Hindlimb muscle (tissue), 1 donor: ENCODE measurements around the gene PDE9A. TPM values are rescaled to one million over a fixed set of nuclear protein-coding genes. Genes with fewer than 3 reads are reported as not detected.
"Not testable (repeated sequence)": the region's sequence is repeated elsewhere in the genome, so short reads cannot be mapped to it uniquely, and the experiment has no call there.

Experiments
- DNase-seq: peaks from one replicate; pipeline ENCODE4 v3.0.0-alpha.2; 2013
- polyA plus RNA-seq: library from polyadenylated mRNA; unstranded; fragments of 120-200 nt; gene quantifications from one replicate; pipeline ENCODE4 v1.2.1, GENCODE V29; 2013; ENCODE audit not compliant: insufficient read length

Gene PDE9A
- polyA plus RNA-seq, 1 donor, result 7.5 TPM

GRCh38 chr21:42624936-42625335, 28.5 kb upstream of the PDE9A start:
- no peak for DNase-seq

GRCh38 chr21:42626171-42626570, 27.2 kb upstream of the PDE9A start:
- DNase-seq, result no peak

DNA sequence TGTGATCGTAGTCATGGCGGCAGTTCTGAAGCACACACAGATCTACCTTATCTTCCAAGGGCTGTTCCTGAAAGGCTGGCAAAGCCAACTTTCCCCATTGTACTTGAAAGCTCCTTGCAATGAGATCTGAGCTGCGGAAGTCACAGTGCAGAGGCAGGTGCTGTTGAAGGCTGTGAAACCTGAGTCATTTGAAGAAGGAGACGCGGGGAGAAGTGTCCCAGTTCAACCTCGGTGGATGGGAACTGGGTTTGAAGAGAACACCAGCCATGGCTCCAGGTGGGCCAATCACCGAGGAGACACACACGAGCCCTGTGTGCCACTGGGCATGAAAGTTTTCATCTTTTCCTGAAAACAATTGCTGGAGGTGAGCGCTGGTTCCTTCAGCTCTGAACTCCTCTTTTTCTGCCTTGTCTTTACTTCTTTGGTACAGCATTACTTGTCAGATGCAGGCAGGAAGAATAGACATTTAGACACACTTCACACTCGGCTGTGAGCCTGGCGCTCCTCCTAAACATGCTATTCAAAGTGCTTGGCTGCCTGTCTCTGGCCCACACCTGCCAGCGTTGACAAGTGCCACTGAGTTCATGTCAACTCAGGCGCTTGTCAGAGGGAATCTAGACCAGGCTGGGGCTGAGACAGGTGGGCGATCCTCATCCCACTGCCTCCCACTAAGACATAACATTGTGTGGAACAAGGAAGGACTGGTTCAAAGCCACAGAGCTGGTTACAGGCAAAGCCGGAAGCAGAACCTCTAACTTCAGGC, 25.7 kb upstream of the PDE9A start:
- DNase-seq, result no peak

- DNase-seq, result not testable (repeated sequence)
Measured at GRCh38 chr21:42628466-42629061, 24.9 kb upstream of the PDE9A start.

DNA sequence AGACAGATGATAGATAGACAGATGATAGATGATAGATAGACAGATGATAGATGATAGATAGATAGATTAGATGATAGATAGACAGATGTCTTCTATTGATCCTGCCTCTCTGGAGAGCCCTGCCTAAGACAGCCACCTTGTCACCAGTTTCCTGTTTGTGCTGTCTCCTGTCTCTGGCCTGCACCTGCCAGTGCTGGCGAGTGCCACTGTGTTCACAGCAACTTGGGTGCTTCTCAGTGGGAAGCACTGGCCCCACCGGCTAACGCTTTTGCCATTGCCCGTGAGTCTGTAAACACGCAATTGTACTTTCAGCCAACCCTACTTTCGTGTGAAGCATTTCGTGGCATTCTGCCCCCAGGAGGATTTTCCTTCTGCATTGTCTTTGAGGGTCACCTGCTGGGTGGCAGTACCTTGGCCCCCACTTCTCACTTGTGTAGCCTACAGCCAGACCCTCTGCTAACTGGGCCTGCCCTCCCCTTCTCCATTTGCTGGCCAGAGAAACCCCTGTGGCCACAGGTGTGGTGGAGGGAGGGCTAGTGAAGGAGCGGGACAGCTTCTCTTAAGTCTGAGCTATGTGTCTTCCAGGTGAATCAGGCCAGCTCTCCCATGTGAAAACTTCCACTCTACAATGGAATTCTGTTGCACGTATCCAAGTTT, 23.4 kb upstream of the PDE9A start:
- no peak for DNase-seq

GRCh38 chr21:42630626-42631025, 22.8 kb upstream of the PDE9A start:
- DNase-seq, result no peak

GRCh38 chr21:42631142-42631541, 22.3 kb upstream of the PDE9A start:
- DNase-seq, result no peak

DNA sequence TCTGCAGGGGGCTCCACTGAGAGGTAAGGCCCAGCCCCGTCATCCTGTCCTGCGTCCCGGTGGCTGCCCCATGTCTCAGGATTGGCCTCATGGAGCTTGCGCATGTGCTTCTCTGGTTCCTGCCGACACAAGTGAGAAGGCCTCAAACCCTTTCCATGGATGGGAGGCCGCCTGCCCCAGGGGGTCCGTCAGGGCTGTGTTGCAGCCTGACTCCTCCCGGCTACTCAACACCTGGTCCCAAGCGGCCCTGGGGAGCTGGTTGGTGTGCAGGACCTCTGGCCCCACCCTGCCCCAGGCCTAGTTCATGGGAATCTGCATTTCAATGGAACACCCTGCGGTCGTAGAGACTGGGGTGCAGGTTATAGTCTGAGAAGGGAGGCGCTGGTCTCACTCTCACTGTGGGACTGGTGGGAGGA, 21.1 kb upstream of the PDE9A start:
- no peak for DNase-seq

GRCh38 chr21:42632771-42633690, 20.4 kb upstream of the PDE9A start:
- DNase-seq, result no peak

DNA sequence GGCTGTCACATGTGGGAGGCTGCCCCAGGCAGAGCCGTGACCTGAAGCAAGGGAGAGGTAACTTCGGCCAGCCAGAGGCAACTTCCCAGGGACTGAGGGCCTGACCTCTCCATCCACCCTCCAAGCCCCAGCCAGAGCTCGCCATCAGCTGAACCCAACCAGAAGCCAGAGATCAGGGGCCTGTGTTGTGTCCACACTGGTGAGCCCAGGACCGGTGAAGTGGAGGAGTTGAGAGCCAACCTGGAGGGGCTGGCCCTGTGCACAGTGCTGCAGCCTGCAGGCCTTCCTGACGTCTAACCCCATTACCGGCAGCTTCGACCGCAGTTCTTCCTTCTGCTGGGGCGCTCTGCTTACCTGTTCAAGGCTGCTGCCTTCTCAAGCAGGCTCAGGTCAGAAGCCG, 19.6 kb upstream of the PDE9A start:
- DNase-seq, result no peak

- no peak for DNase-seq
Measured at GRCh38 chr21:42635848-42636519, 17.4 kb upstream of the PDE9A start.

DNA sequence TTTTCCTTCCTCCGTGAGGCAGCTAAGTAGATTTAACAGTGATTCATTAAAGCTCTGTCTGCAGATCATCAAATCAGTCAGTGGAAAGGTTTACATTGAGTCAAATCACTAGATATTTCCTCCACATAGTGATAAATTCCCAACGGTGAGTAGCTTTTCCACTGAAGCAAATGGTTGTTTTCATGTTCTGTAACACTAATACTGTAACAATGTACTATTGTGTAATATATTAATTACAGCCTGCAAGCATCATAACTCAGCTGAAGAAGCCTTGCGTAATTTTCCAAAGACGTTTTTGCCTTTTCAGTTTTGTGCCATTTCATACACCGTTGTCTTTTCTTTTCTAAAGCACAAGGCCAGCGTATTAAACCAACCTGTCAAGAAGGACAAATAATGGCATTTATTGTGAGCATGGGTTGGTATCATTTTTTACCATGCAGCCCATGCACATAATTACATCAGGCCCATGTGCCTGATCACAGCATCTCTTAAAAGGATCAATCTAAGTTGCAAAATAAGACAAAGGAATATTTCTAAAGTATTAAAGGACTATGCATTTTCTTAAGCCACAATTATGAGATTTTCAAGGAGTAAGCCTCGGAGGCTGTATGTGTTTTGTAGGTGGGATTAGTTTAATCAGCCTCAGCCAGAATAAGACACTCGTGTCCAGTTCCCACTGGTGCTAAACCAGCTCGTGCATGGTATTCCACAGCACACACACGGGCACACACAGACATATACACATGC, 16.7 kb upstream of the PDE9A start:
- no peak for DNase-seq

DNA sequence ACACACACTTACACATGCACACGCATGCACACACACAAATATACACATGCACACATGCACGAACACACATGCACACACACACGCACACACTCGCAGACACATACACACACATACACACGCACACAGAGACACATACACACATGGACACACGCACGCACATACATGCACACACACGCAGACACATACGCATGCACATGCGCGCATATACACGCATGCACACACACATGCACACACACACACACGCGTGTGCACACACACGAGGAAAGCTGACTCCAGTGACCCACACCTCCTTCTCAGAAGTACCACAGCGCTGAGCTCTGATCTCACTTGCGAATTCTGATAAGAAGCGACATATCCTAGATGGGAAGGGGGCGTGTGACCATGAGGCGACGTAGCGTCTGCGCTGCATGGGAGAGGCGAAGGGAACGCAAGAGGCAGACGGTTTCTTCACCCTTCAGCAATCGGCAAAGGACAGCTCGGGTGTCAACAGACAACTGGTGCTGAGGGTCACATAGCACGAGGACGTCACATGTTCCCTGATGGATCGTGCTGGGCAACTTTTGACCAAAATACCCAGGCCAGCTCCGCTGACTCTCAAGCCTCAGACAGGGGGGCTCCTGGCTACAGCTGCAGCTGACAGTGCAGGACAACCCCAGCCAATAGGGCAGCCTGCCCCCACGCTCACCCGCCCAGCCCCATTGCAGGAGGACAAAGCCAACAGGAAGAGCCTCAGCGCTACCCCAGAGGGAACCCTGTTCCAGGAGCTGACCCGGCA, 16.0 kb upstream of the PDE9A start:
- DNase-seq, result no peak

GRCh38 chr21:42638266-42638863, 15.1 kb upstream of the PDE9A start:
- no peak for DNase-seq

- no peak for DNase-seq
Measured at GRCh38 chr21:42639646-42640152, 13.7 kb upstream of the PDE9A start.

DNA sequence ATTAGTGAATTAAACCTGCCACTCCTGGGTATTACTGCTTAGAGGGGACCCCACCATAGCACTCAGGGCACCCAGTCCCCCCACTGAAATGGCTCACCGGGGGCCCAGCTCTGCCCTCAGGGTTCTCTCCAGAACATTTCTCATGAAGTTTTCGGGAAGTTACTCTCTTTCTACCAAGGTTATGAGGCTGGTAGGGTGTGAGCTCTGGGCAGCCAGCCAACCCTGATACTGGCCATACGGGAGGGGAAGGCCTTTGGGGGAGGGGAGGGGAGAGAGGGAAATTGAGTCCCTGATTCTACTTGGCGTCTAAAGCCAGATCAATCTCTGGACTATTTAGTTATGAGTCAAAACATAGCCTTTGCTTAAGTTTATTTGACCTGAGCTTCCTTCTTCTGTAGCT, 12.9 kb upstream of the PDE9A start:
- DNase-seq, result no peak

- DNase-seq, result no peak
Measured at GRCh38 chr21:42641311-42642218, 11.9 kb upstream of the PDE9A start.

GRCh38 chr21:42642219-42642745, 11.1 kb upstream of the PDE9A start:
- no peak for DNase-seq
